IMR-90 (cell line): ENCODE results near the gene DCTN2. TPM values are rescaled to one million over a fixed set of nuclear protein-coding genes. Genes with fewer than 3 reads are reported as not detected.

Experiments
- ATAC-seq: fragments of 200-7000 bp; cut with Tn5 transposase; 2 replicates; pipeline ENCODE4 v1.9.1; 2020; ENCODE audit warnings: low read depth, mild to moderate bottlenecking, moderate library complexity
- BruUV-seq: library from RNA; stranded (reverse); fragments of 400-500 nt; replicated peaks from 2 replicates; lab custom pipeline; 2021; lab: Mats Ljungman, UMichigan
- CTCF ChIA-PET: fragments of 300-600 bp; formaldehyde crosslinking; extraction: SDS; loops from one replicate; lab custom pipeline; 2021; ENCODE audit warnings: antibody characterized with exemption; lab: Yijun Ruan, JAX
- POLR2A ChIA-PET: fragments of 300-600 bp; sonication (Branson Sonifier 250); formaldehyde crosslinking; loops from one replicate; lab custom pipeline; 2022; ENCODE audit warnings: antibody characterized with exemption; ENCODE audit not compliant: unreplicated experiment; lab: Charles Lee
- DNase-seq: peaks from one replicate; pipeline ENCODE4 v3.0.0; 2013
- H2AFZ ChIP-seq: replicated peaks from 2 replicates; pipeline ENCODE3; 2013; ENCODE audit warnings: low read length, mild to moderate bottlenecking; ENCODE audit not compliant: poor library complexity
- H2AK5ac ChIP-seq: 2 replicates; pipeline ENCODE4 v1.6.1; 2013; ENCODE audit warnings: low read depth, low read length, inconsistent platforms
- H2AK9ac ChIP-seq: replicated peaks from 2 replicates; pipeline ENCODE3; 2013; ENCODE audit warnings: mild to moderate bottlenecking, low read depth, low read length, moderate library complexity; ENCODE audit not compliant: poor library complexity
- H2BK120ac ChIP-seq: 2 replicates; pipeline ENCODE4 v1.6.1; 2013; ENCODE audit warnings: low read depth, low read length, inconsistent platforms
- H2BK15ac ChIP-seq: 3 replicates; pipeline ENCODE4 v1.6.1; 2013; ENCODE audit warnings: low read depth, low read length, inconsistent platforms
- H2BK20ac ChIP-seq: 2 replicates; pipeline ENCODE4 v1.6.1; 2013; ENCODE audit warnings: low read depth, mild to moderate bottlenecking, inconsistent platforms, low read length, moderate library complexity
- H2BK5ac ChIP-seq: 2 replicates; pipeline ENCODE4 v1.6.1; 2013; ENCODE audit warnings: mild to moderate bottlenecking, low read depth, low read length, inconsistent platforms; ENCODE audit not compliant: poor library complexity, severe bottlenecking
- H3K14ac ChIP-seq: replicated peaks from 2 replicates; pipeline ENCODE4 v1.6.1; 2013; ENCODE audit warnings: low read depth, low read length, inconsistent platforms
- H3K18ac ChIP-seq: 2 replicates; pipeline ENCODE4 v1.6.1; 2013; ENCODE audit warnings: low read depth, low read length, control low read depth
- H3K23ac ChIP-seq: 2 replicates; pipeline ENCODE4 v1.6.1; 2013; ENCODE audit warnings: low read depth, low read length, inconsistent platforms
- H3K27ac ChIP-seq: 2 replicates; pipeline ENCODE4 v1.5.1; 2013; ENCODE audit warnings: mild to moderate bottlenecking, control low read depth, low read length; ENCODE audit not compliant: insufficient read depth
- H3K27me3 ChIP-seq: 2 replicates; pipeline ENCODE4 v1.6.1; 2013; ENCODE audit warnings: low read length; ENCODE audit not compliant: control insufficient read depth, insufficient read depth
- H3K36me3 ChIP-seq: 2 replicates; pipeline ENCODE4 v1.6.1; 2013; ENCODE audit warnings: low read length, mixed read lengths; ENCODE audit not compliant: control insufficient read depth, insufficient read depth
- H3K4ac ChIP-seq: 2 replicates; pipeline ENCODE4 v1.6.1; 2013; ENCODE audit warnings: low read depth, low read length, inconsistent platforms
- H3K4me1 ChIP-seq: 2 replicates; pipeline ENCODE4 v1.6.1; 2013; ENCODE audit warnings: low read length, mixed read lengths; ENCODE audit not compliant: control insufficient read depth, insufficient read depth
- H3K4me2 ChIP-seq: 2 replicates; pipeline ENCODE4 v1.6.1; 2013; ENCODE audit warnings: low read depth, mild to moderate bottlenecking, control low read depth, low read length, moderate library complexity
- H3K4me3 ChIP-seq: 2 replicates; pipeline ENCODE4 v1.5.1; 2013; ENCODE audit warnings: low read depth, mild to moderate bottlenecking, control low read depth, low read length, moderate library complexity; ENCODE audit not compliant: insufficient read depth
- H3K56ac ChIP-seq: 2 replicates; pipeline ENCODE4 v1.6.1; 2013; ENCODE audit warnings: low read length, inconsistent platforms; ENCODE audit not compliant: insufficient read depth; ENCODE audit errors: extremely low read depth
- H3K79me1 ChIP-seq, 2 experiments: 2 replicates each; pipeline ENCODE4 v1.6.1; 2013; ENCODE audit warnings: low read length in 2 of 2, inconsistent platforms in 1 of 2, low read depth in 1 of 2
- H3K9ac ChIP-seq: 2 replicates; pipeline ENCODE4 v1.6.1; 2013; ENCODE audit warnings: low read depth, low read length, control low read depth
- H3K9me1 ChIP-seq: 2 replicates; pipeline ENCODE4 v1.6.1; 2013; ENCODE audit warnings: low read length, inconsistent platforms; ENCODE audit not compliant: insufficient read depth
- H3K9me3 ChIP-seq: 2 replicates; pipeline ENCODE4 v1.6.1; 2013; ENCODE audit warnings: low read length; ENCODE audit not compliant: control insufficient read depth, insufficient read depth
- H4K20me1 ChIP-seq: 2 replicates; pipeline ENCODE4 v1.6.1; 2013; ENCODE audit warnings: low read length, inconsistent platforms; ENCODE audit not compliant: insufficient read depth
- H4K5ac ChIP-seq: 2 replicates; pipeline ENCODE4 v1.6.1; 2013; ENCODE audit warnings: mild to moderate bottlenecking, low read depth, low read length, control low read depth
- H4K8ac ChIP-seq, 2 experiments: 2 replicates each; pipeline ENCODE4 v1.6.1; 2013; ENCODE audit warnings: low read depth in 2 of 2, low read length in 2 of 2, control low read depth in 1 of 2, inconsistent platforms in 1 of 2
- H4K91ac ChIP-seq: 2 replicates; pipeline ENCODE4 v1.6.1; 2013; ENCODE audit warnings: low read depth, low read length, inconsistent platforms; ENCODE audit not compliant: insufficient read depth
- BHLHE40 ChIP-seq: fragments of 150-350 bp; IDR thresholded peaks from 2 replicates; pipeline ENCODE4 v1.6.1; 2016; ENCODE audit warnings: mild to moderate bottlenecking, low read depth, low read length
- CEBPB ChIP-seq: IDR thresholded peaks from 2 replicates; pipeline ENCODE4 v1.6.1; 2012; ENCODE audit warnings: low read depth, low read length, improper control_type of control experiment
- CHD1 ChIP-seq: IDR thresholded peaks from 2 replicates; pipeline ENCODE4 v1.6.1; 2012; ENCODE audit warnings: low read depth, low read length, improper control_type of control experiment
- FOS ChIP-seq: fragments of 150-350 bp; IDR thresholded peaks from 2 replicates; pipeline ENCODE4 v1.6.1; 2016; ENCODE audit warnings: low read depth, low read length
- MAFK ChIP-seq: IDR thresholded peaks from 2 replicates; pipeline ENCODE4 v1.6.1; 2012; ENCODE audit warnings: low read depth, low read length, improper control_type of control experiment
- MAZ ChIP-seq: IDR thresholded peaks from 2 replicates; pipeline ENCODE4 v1.6.1; 2012; ENCODE audit warnings: low read depth, mild to moderate bottlenecking, low read length, improper control_type of control experiment, moderate library complexity, borderline replicate concordance
- MXI1 ChIP-seq: IDR thresholded peaks from 2 replicates; pipeline ENCODE4 v1.6.1; 2012; ENCODE audit warnings: low read depth, mild to moderate bottlenecking, low read length, moderate library complexity, borderline replicate concordance
- NFE2L2 ChIP-seq: fragments of 150-350 bp; IDR thresholded peaks from 2 replicates; pipeline ENCODE4 v1.6.1; 2016; ENCODE audit warnings: low read depth, mild to moderate bottlenecking, low read length
- POLR2A ChIP-seq: IDR thresholded peaks from 2 replicates; pipeline ENCODE4 v1.6.1; 2012; ENCODE audit warnings: mild to moderate bottlenecking, low read depth, low read length
- RAD21 ChIP-seq: IDR thresholded peaks from 2 replicates; pipeline ENCODE4 v1.6.1; 2012; ENCODE audit warnings: low read length, improper control_type of control experiment
- RCOR1 ChIP-seq: IDR thresholded peaks from 2 replicates; pipeline ENCODE4 v1.6.1; 2012; ENCODE audit warnings: mild to moderate bottlenecking, low read length, improper control_type of control experiment; ENCODE audit not compliant: insufficient replicate concordance
- RFX5 ChIP-seq: IDR thresholded peaks from 2 replicates; pipeline ENCODE4 v1.8.0; 2012; ENCODE audit warnings: low read depth, mild to moderate bottlenecking, low read length, moderate library complexity
- SMC3 ChIP-seq: fragments of 150-350 bp; IDR thresholded peaks from 2 replicates; pipeline ENCODE4 v1.6.1; 2016; ENCODE audit warnings: low read depth, mild to moderate bottlenecking, antibody characterized with exemption, low read length, moderate library complexity
- WGBS, 2 experiments: methylation state at CpG; one replicate each; pipeline versions ENCODE4 v1.1.5 to v1.1.7; 2013; ENCODE audit warnings: missing lambda C conversion rate in 2 of 2; ENCODE audit not compliant: insufficient read length in 1 of 2; ENCODE audit errors: extremely low coverage in 2 of 2; 5-methylcytosine and 5-hydroxymethylcytosine counted together
- dilution Hi-C: fragments of 300-500 bp; cut with HindIII; formaldehyde crosslinking; loops from one replicate; pipeline ENCODE4 v1.14.3; 2018; ENCODE audit warnings: low sequenced_read_pairs; ENCODE audit not compliant: unreplicated experiment
- in situ Hi-C: fragments of 300-500 bp; cut with MboI; formaldehyde crosslinking; loops from 3 replicates; pipeline ENCODE4 v1.14.3; 2019; ENCODE audit warnings: low sequenced_read_pairs, inconsistent platforms, mixed read lengths
- intact Hi-C: fragments of 100-400 bp; cut with micrococcal nuclease; formaldehyde crosslinking; loops from 2 replicates; pipeline ENCODE4 v1.10.0; 2022
- polyA plus RNA-seq, 3 experiments: library from polyadenylated mRNA; depleted of rRNA; stranded (reverse); fragments of >200 nt; gene quantifications; 2 replicates each; pipeline ENCODE4 v1.2.3, GENCODE V29; 2012; ENCODE audit warnings: low replicate concordance in 1 of 3
- total RNA-seq: library from RNA; depleted of rRNA; stranded (reverse); fragments of >200 nt; gene quantifications from 2 replicates; pipeline ENCODE4 v1.2.3, GENCODE V29; 2012
- TF ChIP-seq, protein P1 (sequence below): fragments of 150-350 bp; IDR thresholded peaks from 2 replicates; pipeline ENCODE4 v1.6.1; 2016; ENCODE audit warnings: low read depth, mild to moderate bottlenecking, low read length, moderate library complexity, borderline replicate concordance
- TF ChIP-seq, protein P2 (sequence below): fragments of 150-350 bp; IDR thresholded peaks from 2 replicates; pipeline ENCODE4 v1.6.1; 2017; ENCODE audit warnings: mild to moderate bottlenecking, antibody characterized with exemption, low read length, low read depth
- TF ChIP-seq, protein P3 (sequence below): conservative IDR thresholded peaks from 2 replicates; pipeline ENCODE4 v1.5.1; 2012; ENCODE audit warnings: mild to moderate bottlenecking, low read depth, low read length, improper control_type of control experiment

The DCTN2 gene
- total and polyA plus RNA-seq, 2 of the 4 experiments (the other 2 are of a cell fraction): 125 to 130 TPM

DNA sequence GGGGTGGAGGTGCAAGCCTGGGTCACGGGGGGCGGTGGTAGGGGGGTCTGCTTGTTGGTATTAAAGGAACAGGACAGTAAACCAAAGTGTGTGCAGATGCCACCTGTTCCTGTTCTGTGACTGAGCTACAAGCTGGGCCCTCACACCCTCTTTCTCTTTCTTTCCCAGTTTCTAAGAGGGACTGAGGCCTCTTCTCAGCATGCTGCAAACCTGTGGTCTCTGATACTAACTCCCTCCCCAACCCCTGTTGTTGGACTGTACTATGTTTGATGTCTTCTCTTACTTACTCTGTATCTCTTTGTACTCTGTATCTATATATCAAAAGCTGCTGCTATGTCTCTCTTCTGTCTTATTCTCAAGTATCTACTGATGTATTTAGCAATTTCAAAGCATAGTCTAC lies 37.1 kb upstream of the DCTN2 start:
- Histone ChIP-seq H3K36me3 (no peaks in the 10 kb centered on the region), H3K79me1 (no peaks in the 10 kb centered on the region), H3K9ac (no peak overlapping the region), H3K27me3 (peaks cover 36% of the 10 kb centered on the region), H3K4me2 (no peak overlapping the region), H3K9me3 (no peaks in the 10 kb centered on the region), H3K4me1 (no peaks in the 10 kb centered on the region), H4K91ac (no peak overlapping the region), H2BK15ac (no peak overlapping the region), H3K56ac (no peak overlapping the region), H2AK9ac (no peak overlapping the region), H2AK5ac (no peak overlapping the region), H4K20me1 (no peaks in the 10 kb centered on the region), H2AFZ (no peak overlapping the region), H3K4me3 (no peak overlapping the region), H2BK5ac (no peak overlapping the region), H3K23ac (no peak overlapping the region), H4K5ac (no peak overlapping the region), H4K8ac (no peak overlapping the region), H3K14ac (no peak overlapping the region), H3K27ac (no peak overlapping the region), H3K4ac (no peak overlapping the region), H3K9me1 (no peaks in the 10 kb centered on the region), H2BK120ac (no peak overlapping the region), H3K18ac (no peak overlapping the region), H2BK20ac (no peak overlapping the region)
- no peak for TF ChIP-seq POLR2A
- TF ChIP-seq, protein P1, sequence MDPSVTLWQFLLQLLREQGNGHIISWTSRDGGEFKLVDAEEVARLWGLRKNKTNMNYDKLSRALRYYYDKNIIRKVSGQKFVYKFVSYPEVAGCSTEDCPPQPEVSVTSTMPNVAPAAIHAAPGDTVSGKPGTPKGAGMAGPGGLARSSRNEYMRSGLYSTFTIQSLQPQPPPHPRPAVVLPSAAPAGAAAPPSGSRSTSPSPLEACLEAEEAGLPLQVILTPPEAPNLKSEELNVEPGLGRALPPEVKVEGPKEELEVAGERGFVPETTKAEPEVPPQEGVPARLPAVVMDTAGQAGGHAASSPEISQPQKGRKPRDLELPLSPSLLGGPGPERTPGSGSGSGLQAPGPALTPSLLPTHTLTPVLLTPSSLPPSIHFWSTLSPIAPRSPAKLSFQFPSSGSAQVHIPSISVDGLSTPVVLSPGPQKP: no peak
- TF ChIP-seq, protein P2, sequence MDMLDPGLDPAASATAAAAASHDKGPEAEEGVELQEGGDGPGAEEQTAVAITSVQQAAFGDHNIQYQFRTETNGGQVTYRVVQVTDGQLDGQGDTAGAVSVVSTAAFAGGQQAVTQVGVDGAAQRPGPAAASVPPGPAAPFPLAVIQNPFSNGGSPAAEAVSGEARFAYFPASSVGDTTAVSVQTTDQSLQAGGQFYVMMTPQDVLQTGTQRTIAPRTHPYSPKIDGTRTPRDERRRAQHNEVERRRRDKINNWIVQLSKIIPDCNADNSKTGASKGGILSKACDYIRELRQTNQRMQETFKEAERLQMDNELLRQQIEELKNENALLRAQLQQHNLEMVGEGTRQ: no peak
- TF ChIP-seq RFX5: no peak
- no peak for TF ChIP-seq CEBPB
- TF ChIP-seq MXI1: no peak
- TF ChIP-seq FOS: no peak
- TF ChIP-seq, protein P3, sequence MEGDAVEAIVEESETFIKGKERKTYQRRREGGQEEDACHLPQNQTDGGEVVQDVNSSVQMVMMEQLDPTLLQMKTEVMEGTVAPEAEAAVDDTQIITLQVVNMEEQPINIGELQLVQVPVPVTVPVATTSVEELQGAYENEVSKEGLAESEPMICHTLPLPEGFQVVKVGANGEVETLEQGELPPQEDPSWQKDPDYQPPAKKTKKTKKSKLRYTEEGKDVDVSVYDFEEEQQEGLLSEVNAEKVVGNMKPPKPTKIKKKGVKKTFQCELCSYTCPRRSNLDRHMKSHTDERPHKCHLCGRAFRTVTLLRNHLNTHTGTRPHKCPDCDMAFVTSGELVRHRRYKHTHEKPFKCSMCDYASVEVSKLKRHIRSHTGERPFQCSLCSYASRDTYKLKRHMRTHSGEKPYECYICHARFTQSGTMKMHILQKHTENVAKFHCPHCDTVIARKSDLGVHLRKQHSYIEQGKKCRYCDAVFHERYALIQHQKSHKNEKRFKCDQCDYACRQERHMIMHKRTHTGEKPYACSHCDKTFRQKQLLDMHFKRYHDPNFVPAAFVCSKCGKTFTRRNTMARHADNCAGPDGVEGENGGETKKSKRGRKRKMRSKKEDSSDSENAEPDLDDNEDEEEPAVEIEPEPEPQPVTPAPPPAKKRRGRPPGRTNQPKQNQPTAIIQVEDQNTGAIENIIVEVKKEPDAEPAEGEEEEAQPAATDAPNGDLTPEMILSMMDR: no peak
- TF ChIP-seq NFE2L2: no peak
- no peak for TF ChIP-seq RAD21
- TF ChIP-seq MAZ: no peak
- TF ChIP-seq CHD1: no peak
- TF ChIP-seq RCOR1: no peak
- TF ChIP-seq SMC3: no peak
- TF ChIP-seq BHLHE40: no peak
- no peak for TF ChIP-seq MAFK
- no CpG with 5 or more reads among the region's 2 CpGs for WGBS, 2 experiments
- BruUV-seq: no TSS peak
- ATAC-seq (no peak), DNase-seq (no peak)
- ChIA-PET POLR2A (no interaction called here), CTCF (interaction anchor here (0.7 to 2.0 kb wide), 9 partner anchors 9 to 153 kb away, joined by 3 to 11 read pairs (median 4); partner anchors contain the start of gene B4GALNT1)
- dilution Hi-C loops (no loop called here), intact Hi-C loops (loop anchor here (5.0 kb wide), 1 partner anchor 153 kb away; the partner anchor contains the start of gene AGAP2), in situ Hi-C loops (loop anchor here (5.0 to 10.0 kb wide), 2 partner anchors 38 to 151 kb away; partner anchors contain the start of gene AGAP2)
